ENCODE data around the gene ATXN2. TPM values are rescaled to one million over a fixed set of nuclear protein-coding genes. Genes with fewer than 3 reads are reported as not detected.
A peak's percentile ranks its signal among the peaks of the same experiment; 100 is the strongest.

ATXN2 gene
- total and polyA plus RNA-seq, 9 of the 15 experiments (the other 6 are each of a cell fraction or from before 2014, with no cell fraction given), result 16.8 to 67.8 (median 29.3) TPM

DNA sequence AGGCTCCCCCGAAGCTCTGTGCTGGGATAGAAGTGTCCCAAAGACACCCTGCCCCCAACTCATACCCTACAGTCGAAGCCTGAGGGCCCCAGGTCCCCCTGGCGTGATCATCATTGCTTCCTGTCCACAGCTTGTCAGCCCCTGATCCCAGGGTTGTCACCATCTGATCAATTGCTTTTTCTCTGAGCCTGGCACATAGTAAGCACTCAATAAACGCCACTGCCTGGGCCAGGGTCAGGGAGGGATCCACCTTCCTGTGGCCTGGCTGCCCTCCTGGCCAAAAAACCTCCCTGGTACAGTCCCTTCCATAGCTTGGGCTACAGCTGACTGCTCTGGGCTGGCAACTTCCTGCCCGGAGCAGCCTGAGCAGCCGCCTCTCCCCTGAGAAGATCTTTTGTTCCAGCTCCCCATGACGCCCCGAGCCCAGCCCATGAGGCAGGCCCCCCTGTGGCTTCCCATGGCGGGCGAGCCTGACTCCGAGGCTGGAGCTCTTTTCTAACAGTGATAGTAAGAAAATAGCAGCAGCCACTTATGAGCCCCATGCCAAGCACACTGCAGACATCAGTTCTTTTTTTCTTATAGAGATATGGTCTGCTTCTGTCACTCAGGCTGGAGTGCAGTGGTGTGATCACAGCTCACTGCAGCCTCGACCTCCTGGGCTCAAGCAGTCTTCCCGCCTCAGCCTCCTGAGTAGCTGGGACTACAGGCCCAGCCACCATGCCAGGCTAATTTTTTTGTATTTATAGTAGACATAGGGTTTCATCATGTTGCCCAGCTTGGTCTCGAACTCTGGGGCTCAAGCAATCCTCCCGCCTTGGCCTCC lies 186.9 kb downstream of the ATXN2 start (continued):
- no peak for TF ChIP-seq C11orf30 (IDR thresholded peaks at IDR 0.05; ENCODE audit: low read depth)
- TF ChIP-seq, protein P1, sequence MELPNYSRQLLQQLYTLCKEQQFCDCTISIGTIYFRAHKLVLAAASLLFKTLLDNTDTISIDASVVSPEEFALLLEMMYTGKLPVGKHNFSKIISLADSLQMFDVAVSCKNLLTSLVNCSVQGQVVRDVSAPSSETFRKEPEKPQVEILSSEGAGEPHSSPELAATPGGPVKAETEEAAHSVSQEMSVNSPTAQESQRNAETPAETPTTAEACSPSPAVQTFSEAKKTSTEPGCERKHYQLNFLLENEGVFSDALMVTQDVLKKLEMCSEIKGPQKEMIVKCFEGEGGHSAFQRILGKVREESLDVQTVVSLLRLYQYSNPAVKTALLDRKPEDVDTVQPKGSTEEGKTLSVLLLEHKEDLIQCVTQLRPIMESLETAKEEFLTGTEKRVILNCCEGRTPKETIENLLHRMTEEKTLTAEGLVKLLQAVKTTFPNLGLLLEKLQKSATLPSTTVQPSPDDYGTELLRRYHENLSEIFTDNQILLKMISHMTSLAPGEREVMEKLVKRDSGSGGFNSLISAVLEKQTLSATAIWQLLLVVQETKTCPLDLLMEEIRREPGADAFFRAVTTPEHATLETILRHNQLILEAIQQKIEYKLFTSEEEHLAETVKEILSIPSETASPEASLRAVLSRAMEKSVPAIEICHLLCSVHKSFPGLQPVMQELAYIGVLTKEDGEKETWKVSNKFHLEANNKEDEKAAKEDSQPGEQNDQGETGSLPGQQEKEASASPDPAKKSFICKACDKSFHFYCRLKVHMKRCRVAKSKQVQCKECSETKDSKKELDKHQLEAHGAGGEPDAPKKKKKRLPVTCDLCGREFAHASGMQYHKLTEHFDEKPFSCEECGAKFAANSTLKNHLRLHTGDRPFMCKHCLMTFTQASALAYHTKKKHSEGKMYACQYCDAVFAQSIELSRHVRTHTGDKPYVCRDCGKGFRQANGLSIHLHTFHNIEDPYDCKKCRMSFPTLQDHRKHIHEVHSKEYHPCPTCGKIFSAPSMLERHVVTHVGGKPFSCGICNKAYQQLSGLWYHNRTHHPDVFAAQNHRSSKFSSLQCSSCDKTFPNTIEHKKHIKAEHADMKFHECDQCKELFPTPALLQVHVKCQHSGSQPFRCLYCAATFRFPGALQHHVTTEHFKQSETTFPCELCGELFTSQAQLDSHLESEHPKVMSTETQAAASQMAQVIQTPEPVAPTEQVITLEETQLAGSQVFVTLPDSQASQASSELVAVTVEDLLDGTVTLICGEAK (IDR thresholded peaks at IDR 0.05), result no peak
- TF ChIP-seq, protein P1 (CRISPR knock-in tag; IDR thresholded peaks at IDR 0.05), result no peak
- no peak for TF ChIP-seq EHMT2 (IDR thresholded peaks at IDR 0.05)
- TF ChIP-seq, protein P2, sequence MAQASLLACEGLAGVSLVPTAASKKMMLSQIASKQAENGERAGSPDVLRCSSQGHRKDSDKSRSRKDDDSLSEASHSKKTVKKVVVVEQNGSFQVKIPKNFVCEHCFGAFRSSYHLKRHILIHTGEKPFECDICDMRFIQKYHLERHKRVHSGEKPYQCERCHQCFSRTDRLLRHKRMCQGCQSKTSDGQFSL (CRISPR knock-in tag; IDR thresholded peaks at IDR 0.05), result no peak
- TF ChIP-seq, protein P2 (tag; IDR thresholded peaks at IDR 0.05), result no peak
- TF ChIP-seq SOX6 (IDR thresholded peaks at IDR 0.05), result no peak
- no peak for TF ChIP-seq EWSR1 (IDR thresholded peaks at IDR 0.05; ENCODE audit: borderline replicate concordance, low read depth, partially characterized antibody)
- TF ChIP-seq, protein P3, sequence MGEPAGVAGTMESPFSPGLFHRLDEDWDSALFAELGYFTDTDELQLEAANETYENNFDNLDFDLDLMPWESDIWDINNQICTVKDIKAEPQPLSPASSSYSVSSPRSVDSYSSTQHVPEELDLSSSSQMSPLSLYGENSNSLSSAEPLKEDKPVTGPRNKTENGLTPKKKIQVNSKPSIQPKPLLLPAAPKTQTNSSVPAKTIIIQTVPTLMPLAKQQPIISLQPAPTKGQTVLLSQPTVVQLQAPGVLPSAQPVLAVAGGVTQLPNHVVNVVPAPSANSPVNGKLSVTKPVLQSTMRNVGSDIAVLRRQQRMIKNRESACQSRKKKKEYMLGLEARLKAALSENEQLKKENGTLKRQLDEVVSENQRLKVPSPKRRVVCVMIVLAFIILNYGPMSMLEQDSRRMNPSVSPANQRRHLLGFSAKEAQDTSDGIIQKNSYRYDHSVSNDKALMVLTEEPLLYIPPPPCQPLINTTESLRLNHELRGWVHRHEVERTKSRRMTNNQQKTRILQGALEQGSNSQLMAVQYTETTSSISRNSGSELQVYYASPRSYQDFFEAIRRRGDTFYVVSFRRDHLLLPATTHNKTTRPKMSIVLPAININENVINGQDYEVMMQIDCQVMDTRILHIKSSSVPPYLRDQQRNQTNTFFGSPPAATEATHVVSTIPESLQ (CRISPR knock-in tag; IDR thresholded peaks at IDR 0.05), result no peak
- TF ChIP-seq, protein P4, sequence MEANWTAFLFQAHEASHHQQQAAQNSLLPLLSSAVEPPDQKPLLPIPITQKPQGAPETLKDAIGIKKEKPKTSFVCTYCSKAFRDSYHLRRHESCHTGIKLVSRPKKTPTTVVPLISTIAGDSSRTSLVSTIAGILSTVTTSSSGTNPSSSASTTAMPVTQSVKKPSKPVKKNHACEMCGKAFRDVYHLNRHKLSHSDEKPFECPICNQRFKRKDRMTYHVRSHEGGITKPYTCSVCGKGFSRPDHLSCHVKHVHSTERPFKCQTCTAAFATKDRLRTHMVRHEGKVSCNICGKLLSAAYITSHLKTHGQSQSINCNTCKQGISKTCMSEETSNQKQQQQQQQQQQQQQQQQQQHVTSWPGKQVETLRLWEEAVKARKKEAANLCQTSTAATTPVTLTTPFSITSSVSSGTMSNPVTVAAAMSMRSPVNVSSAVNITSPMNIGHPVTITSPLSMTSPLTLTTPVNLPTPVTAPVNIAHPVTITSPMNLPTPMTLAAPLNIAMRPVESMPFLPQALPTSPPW (CRISPR knock-in tag; IDR thresholded peaks at IDR 0.05), result 0 out of 2 replicates have a peak, but pooled peaks have one; percentile 20
- TF ChIP-seq, protein P5, sequence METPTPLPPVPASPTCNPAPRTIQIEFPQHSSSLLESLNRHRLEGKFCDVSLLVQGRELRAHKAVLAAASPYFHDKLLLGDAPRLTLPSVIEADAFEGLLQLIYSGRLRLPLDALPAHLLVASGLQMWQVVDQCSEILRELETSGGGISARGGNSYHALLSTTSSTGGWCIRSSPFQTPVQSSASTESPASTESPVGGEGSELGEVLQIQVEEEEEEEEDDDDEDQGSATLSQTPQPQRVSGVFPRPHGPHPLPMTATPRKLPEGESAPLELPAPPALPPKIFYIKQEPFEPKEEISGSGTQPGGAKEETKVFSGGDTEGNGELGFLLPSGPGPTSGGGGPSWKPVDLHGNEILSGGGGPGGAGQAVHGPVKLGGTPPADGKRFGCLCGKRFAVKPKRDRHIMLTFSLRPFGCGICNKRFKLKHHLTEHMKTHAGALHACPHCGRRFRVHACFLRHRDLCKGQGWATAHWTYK (CRISPR knock-in tag; IDR thresholded peaks at IDR 0.05), result no peak

Measured in K562 (cell line).